Stomach (tissue), 4 donors: ENCODE measurements around the gene FBXO41.

ENCODE experiments used
- POLR2A ChIP-seq, 4 donors: fragments of 450-650 bp; IDR thresholded peaks; one replicate each; pipeline ENCODE4 v1.6.1; 2016; ENCODE audit warnings: antibody characterized with exemption in 4 of 4, control low read depth in 2 of 4, mild to moderate bottlenecking in 1 of 4, moderate library complexity in 1 of 4
- POLR2AphosphoS5 ChIP-seq, 3 donors: sonication (generic); formaldehyde crosslinking; IDR thresholded peaks; one replicate each; pipeline ENCODE4 v1.6.1; 2016; ENCODE audit warnings: antibody characterized with exemption in 3 of 3
- TF ChIP-seq, protein P1 (sequence below), 7 experiments: fragments of 450-650 bp in 4 of 7; fragments of 200-600 bp in 3 of 7; sonication (generic) in 3 of 7; IDR thresholded peaks; one replicate each; pipeline ENCODE4 v1.5.1; 2016 to 2019; ENCODE audit warnings: antibody characterized with exemption in 7 of 7, control low read depth in 2 of 7, mild to moderate bottlenecking in 1 of 7

DNA sequence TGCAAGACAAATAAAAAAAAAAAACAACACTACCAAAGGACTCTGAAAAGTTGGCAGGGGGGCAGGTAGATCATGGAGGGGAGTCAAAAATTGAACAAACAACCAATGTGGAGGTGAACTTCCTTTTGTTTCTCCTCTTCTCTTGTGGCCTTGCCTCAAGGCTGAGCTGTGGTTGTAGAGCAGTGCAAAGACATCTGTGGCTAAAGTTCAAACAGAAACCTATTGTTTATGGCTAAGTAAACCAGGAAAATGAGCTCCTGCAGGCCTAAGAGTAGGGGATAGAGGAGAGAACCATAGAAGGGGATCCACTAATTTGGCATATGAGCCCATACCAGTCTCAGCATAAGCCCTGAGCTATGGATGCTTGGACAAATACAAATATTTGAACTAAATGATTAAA lies 49.3 kb upstream of the FBXO41 start:
- TF ChIP-seq POLR2A (IDR thresholded peaks at IDR 0.05) (no peak), POLR2AphosphoS5 (IDR thresholded peaks at IDR 0.05) (no peak)
- TF ChIP-seq, protein P1, sequence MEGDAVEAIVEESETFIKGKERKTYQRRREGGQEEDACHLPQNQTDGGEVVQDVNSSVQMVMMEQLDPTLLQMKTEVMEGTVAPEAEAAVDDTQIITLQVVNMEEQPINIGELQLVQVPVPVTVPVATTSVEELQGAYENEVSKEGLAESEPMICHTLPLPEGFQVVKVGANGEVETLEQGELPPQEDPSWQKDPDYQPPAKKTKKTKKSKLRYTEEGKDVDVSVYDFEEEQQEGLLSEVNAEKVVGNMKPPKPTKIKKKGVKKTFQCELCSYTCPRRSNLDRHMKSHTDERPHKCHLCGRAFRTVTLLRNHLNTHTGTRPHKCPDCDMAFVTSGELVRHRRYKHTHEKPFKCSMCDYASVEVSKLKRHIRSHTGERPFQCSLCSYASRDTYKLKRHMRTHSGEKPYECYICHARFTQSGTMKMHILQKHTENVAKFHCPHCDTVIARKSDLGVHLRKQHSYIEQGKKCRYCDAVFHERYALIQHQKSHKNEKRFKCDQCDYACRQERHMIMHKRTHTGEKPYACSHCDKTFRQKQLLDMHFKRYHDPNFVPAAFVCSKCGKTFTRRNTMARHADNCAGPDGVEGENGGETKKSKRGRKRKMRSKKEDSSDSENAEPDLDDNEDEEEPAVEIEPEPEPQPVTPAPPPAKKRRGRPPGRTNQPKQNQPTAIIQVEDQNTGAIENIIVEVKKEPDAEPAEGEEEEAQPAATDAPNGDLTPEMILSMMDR (IDR thresholded peaks at IDR 0.05): no peak
